Sigmoid colon (tissue), 7 donors: ENCODE data around the gene PAOX. TPM values are rescaled to one million over a fixed set of nuclear protein-coding genes. Genes with fewer than 3 reads are reported as not detected.

Experiments
- DNase-seq: peaks from one replicate; pipeline ENCODE4 v3.0.0-alpha.2; 2019
- H3K27ac ChIP-seq, 4 donors: fragments of 200-600 bp; sonication (generic); one replicate each; pipeline ENCODE4 v1.5.1; 2016 to 2019; ENCODE audit warnings: mild to moderate bottlenecking in 1 of 4
- H3K27me3 ChIP-seq, 3 donors: fragments of 200-600 bp; sonication (generic); one replicate each; pipeline ENCODE4 v1.5.1; 2019; ENCODE audit warnings: mild to moderate bottlenecking in 1 of 3
- H3K36me3 ChIP-seq, 4 donors: fragments of 200-600 bp; sonication (generic); one replicate each; pipeline ENCODE4 v1.5.1; 2016 to 2019
- H3K4me1 ChIP-seq, 4 donors: fragments of 200-600 bp; sonication (generic); one replicate each; pipeline ENCODE4 v1.5.1; 2017 to 2019
- H3K4me3 ChIP-seq, 4 donors: fragments of 200-600 bp; sonication (generic); one replicate each; pipeline ENCODE4 v1.5.1; 2017 to 2019; ENCODE audit warnings: mild to moderate bottlenecking in 2 of 4, moderate library complexity in 1 of 4
- H3K9me3 ChIP-seq, 4 donors: fragments of 200-600 bp in 3 of 4; sonication (generic) in 3 of 4; one replicate each; pipeline versions ENCODE4 v1.5.1 to v1.6.1; 2013 to 2019
- EP300 ChIP-seq, 4 donors: sonication (generic); formaldehyde crosslinking; IDR thresholded peaks; one replicate each; pipeline ENCODE4 v1.6.1; 2017; ENCODE audit warnings: antibody characterized with exemption in 4 of 4
- POLR2A ChIP-seq, 2 donors: fragments of 450-650 bp; IDR thresholded peaks; one replicate each; pipeline ENCODE4 v1.6.1; 2016; ENCODE audit warnings: antibody characterized with exemption in 2 of 2, mild to moderate bottlenecking in 2 of 2, moderate library complexity in 2 of 2
- POLR2AphosphoS5 ChIP-seq, 4 donors: sonication (generic); formaldehyde crosslinking; IDR thresholded peaks; one replicate each; pipeline ENCODE4 v1.6.1; 2017; ENCODE audit warnings: antibody characterized with exemption in 4 of 4
- WGBS, 2 donors: extraction: QIAGEN DNeasy Blood & Tissue Kit; methylation state at CpG; one replicate each; pipeline ENCODE4 v1.1.7; 2013; 5-methylcytosine and 5-hydroxymethylcytosine counted together
- intact Hi-C: fragments of 100-400 bp; cut with DNase I; formaldehyde crosslinking; loops from one replicate; pipeline ENCODE4 v1.15.1; 2023
- polyA plus RNA-seq, 3 donors: library from polyadenylated mRNA; stranded (reverse); fragments of 200-250 nt; gene quantifications; one replicate each; pipeline ENCODE4 v1.2.3, GENCODE V29; 2013
- total RNA-seq, 4 donors: library from RNA; depleted of rRNA; stranded (reverse); fragments of >200 nt; gene quantifications; one replicate each; pipeline ENCODE4 v1.1.0, GENCODE V29; 2016
- TF ChIP-seq, protein P1 (sequence below), 4 experiments: fragments of 450-650 bp in 3 of 4; fragments of 200-600 bp in 1 of 4; IDR thresholded peaks; one replicate each; pipeline ENCODE4 v1.5.1; 2016 to 2019; ENCODE audit warnings: antibody characterized with exemption in 4 of 4, mild to moderate bottlenecking in 3 of 4, moderate library complexity in 2 of 4
- donor health status: healthy with polysubstance abuse.
- donor health status: Bipolar disorder and iron deficiency.
- donor health status: healthy.

The PAOX gene
- total and polyA plus RNA-seq, 7 donors, result 5.4 to 11.8 (median 8.7) TPM

DNA sequence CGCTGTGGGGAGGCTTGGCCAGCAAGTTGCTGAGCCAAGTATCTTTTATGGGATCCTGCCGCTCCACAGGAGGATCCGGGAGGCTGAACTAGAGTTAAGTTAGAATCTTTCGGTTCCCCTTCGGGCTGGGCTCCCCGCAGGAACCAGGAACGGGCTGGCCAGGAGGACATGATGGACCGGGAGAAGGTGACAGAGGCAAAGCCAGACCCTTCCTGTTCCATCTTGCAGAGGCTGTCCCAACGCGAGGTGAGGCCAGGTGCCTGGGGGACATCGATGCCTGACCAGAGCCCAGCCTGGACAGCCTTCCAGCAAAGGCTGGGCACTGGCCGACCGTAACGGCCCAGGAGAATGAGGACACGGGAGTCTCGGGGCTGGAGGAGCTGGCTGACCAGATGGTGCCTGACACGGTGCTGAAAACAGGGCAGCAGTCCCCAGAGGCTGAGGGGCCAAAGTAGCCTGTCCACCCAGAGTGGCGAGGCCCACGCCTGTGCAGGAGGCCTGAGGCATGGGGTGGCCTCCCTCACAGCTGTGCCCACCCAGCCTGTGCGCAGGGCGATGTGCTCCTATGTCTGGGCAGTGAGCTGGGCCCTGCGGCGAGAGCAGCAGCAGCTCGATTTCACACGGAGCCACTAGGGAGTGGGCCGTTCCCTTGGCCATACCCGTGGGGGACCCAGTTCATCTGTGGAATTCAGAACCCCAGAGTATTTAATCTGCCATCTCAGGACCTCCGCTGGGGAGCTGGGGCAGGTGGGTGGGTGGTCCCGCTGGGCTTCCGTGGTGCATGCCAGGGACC is 1.8 kb upstream of the PAOX start:
- Histone ChIP-seq H3K27ac (peak overlapping the region in 1 of 4 donors; percentile 83), H3K9me3 (no peaks in the 10 kb centered on the region), H3K36me3 (peaks cover 0 to 6% (median 0%) of the 10 kb centered on the region in 4 donors), H3K27me3 (no peaks in the 10 kb centered on the region), H3K4me3 (peak overlapping the region in 1 of 4 donors; percentile 78), H3K4me1 (peaks cover 0 to 37% (median 29%) of the 10 kb centered on the region in 4 donors)
- intact Hi-C loops, result loop anchor here (5.0 kb wide), 1 partner anchor 115 kb away; no protein-coding TSS in a partner anchor
- no peak for DNase-seq
- TF ChIP-seq, protein P1, sequence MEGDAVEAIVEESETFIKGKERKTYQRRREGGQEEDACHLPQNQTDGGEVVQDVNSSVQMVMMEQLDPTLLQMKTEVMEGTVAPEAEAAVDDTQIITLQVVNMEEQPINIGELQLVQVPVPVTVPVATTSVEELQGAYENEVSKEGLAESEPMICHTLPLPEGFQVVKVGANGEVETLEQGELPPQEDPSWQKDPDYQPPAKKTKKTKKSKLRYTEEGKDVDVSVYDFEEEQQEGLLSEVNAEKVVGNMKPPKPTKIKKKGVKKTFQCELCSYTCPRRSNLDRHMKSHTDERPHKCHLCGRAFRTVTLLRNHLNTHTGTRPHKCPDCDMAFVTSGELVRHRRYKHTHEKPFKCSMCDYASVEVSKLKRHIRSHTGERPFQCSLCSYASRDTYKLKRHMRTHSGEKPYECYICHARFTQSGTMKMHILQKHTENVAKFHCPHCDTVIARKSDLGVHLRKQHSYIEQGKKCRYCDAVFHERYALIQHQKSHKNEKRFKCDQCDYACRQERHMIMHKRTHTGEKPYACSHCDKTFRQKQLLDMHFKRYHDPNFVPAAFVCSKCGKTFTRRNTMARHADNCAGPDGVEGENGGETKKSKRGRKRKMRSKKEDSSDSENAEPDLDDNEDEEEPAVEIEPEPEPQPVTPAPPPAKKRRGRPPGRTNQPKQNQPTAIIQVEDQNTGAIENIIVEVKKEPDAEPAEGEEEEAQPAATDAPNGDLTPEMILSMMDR (IDR thresholded peaks at IDR 0.05), result no peak
- no peak for TF ChIP-seq EP300 (IDR thresholded peaks at IDR 0.05)
- no peak for TF ChIP-seq POLR2AphosphoS5 (IDR thresholded peaks at IDR 0.05)
- no peak for TF ChIP-seq POLR2A (IDR thresholded peaks at IDR 0.05)
- 93 to 94% methylated on average over 30 of the region's 30 CpGs for WGBS, 2 donors

DNA sequence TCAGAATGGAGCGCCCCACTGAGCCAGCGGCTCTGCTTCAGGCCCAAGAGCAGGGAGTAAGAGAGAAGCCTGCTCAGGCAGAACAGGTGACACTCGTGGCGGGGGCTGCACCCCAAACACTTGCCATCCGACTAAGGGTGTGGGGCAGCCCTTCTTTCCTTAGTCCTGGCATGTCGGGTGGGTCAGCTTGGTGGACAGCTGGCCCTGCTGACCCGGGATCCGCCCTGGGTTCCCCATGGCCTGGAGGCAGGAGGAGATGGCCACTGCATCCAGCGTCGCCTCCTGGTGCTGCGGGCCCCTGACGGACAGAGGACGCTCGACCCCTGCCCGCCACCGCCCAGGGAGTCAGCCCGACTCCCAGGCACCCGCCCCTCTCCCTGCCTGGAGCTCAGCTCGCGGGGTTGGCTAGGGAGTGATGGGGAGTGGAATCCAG is 1.2 kb upstream of the PAOX start:
- Histone ChIP-seq H3K9me3 (no peaks in the 10 kb centered on the region), H3K36me3 (peaks cover 0 to 10% (median 0%) of the 10 kb centered on the region in 4 donors), H3K27ac (peak overlapping the region; percentile 83 to 93 (median 86)), H3K4me1 (peaks cover 0 to 32% (median 24%) of the 10 kb centered on the region in 4 donors), H3K27me3 (no peaks in the 10 kb centered on the region), H3K4me3 (peak overlapping the region; percentile 64 to 98 (median 80))
- 22 to 33% methylated on average over 20 of the region's 20 CpGs for WGBS, 2 donors
- no peak for DNase-seq
- intact Hi-C loops, result loop anchor here (2.0 to 5.0 kb wide), 3 partner anchors 15 to 116 kb away; no protein-coding TSS in a partner anchor
- TF ChIP-seq POLR2AphosphoS5 (IDR thresholded peaks at IDR 0.05), result no peak
- TF ChIP-seq, protein P1 (IDR thresholded peaks at IDR 0.05), result no peak
- TF ChIP-seq EP300 (IDR thresholded peaks at IDR 0.05), result no peak
- TF ChIP-seq POLR2A (IDR thresholded peaks at IDR 0.05), result no peak

DNA sequence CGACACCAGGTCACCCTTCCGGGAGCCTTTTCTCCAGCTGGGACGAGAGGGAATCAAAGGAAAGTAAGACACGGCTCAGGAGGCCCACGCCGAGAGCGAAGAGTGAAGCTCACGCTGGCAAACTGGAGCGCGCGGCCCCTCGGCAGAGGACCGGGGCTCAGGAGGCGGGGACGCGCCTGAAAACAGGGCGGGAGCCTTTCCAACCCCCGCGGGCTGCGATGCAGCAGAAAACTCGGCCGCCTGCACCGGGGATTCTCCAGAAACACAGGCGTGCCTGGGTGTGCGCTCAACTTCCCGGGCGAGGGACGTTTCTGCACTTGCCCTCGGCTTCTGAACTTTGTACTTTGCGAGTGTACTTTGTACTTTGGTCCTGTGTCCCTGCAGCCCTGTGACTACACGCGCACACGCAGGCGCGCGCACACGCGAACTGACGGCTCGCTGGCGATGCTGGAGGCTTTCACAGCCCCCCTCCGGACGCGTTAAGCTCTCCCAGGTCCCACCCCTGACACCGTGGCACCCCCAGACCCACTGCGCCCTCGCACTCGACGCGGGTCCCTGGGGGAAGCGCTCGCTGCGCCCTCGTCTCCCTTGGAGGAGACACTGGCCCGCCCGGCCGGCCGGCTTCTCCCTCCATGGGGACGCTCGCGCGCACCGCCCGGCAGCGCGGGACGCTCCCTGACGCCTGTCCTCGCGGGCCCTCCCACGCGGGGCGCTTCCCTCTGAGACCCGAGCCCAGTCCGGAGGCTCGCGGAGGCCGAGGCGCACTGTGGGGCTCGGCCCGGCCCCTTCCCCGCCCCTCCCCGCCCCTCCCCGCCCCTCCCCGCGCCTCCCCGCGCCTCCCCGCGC is 588 bp upstream of the PAOX start:
- Histone ChIP-seq H3K4me1 (peaks cover 0 to 32% (median 24%) of the 10 kb centered on the region in 4 donors), H3K4me3 (peak overlapping the region; percentile 64 to 98 (median 80)), H3K9me3 (no peaks in the 10 kb centered on the region), H3K27ac (peak overlapping the region; percentile 83 to 93 (median 86)), H3K36me3 (peaks cover 0 to 10% (median 0%) of the 10 kb centered on the region in 4 donors), H3K27me3 (no peaks in the 10 kb centered on the region)
- WGBS, 2 donors, result 0 to 1% methylated on average over 83 to 84 of the region's 90 CpGs
- TF ChIP-seq POLR2AphosphoS5 (IDR thresholded peaks at IDR 0.05) (peak in 3 of 4 donors; percentile 4 to 78 (median 72)), POLR2A (IDR thresholded peaks at IDR 0.05) (peak in 1 of 2 donors; percentile 34), EP300 (IDR thresholded peaks at IDR 0.05) (no peak)
- TF ChIP-seq, protein P1 (IDR thresholded peaks at IDR 0.05), result no peak
- intact Hi-C loops, result loop anchor here (2.0 to 5.0 kb wide), 3 partner anchors 14 to 116 kb away; no protein-coding TSS in a partner anchor
- peak; percentile 81 for DNase-seq

DNA sequence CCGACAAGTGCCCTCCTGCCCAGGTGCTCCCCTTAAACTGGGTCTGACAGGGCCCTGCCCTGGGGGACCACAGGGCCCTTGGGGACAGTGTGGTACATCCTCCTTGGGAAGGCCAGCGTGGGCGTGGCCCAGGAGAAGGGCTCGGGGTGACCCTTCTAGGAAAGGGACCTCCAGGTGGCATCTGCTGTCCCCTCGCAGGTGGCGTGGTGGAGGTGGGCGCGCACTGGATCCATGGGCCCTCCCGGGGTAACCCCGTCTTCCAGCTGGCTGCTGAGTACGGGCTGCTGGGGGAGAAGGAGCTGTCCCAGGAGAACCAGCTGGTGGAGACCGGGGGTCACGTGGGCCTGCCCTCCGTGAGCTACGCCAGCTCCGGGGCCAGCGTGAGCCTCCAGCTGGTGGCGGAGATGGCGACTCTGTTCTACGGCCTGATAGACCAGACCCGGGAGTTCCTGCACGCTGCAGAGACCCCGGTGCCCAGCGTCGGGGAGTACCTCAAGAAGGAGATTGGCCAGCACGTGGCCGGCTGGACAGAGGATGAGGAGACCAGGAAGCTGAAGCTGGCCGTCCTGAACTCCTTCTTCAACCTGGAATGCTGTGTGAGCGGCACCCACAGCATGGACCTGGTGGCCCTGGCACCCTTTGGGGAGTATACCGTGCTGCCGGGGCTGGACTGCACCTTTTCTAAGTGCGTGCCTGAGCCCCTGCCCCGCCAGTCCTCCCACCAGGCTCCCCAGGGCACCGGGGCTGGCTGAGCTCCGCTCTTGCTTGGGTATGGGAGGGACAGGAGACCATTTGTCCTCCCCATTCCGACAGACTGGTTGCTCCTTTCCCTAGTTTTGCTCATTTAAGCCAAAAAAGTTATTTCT is 972 bp downstream of the PAOX start:
- DNase-seq, result no peak
- Histone ChIP-seq H3K9me3 (no peaks in the 10 kb centered on the region), H3K27ac (peak overlapping the region; percentile 78 to 86 (median 82)), H3K4me1 (peaks cover 0 to 23% (median 17%) of the 10 kb centered on the region in 4 donors), H3K36me3 (peaks cover 0 to 22% (median 0%) of the 10 kb centered on the region in 4 donors), H3K4me3 (peak overlapping the region; percentile 61 to 98 (median 80)), H3K27me3 (no peaks in the 10 kb centered on the region)
- TF ChIP-seq, protein P1 (IDR thresholded peaks at IDR 0.05), result no peak
- no peak for TF ChIP-seq POLR2AphosphoS5 (IDR thresholded peaks at IDR 0.05)
- TF ChIP-seq POLR2A (IDR thresholded peaks at IDR 0.05), result no peak
- no peak for TF ChIP-seq EP300 (IDR thresholded peaks at IDR 0.05)
- WGBS, 2 donors, result 92% methylated on average over 36 of the region's 36 CpGs
- intact Hi-C loops, result loop anchor here (2.0 to 5.0 kb wide), 3 partner anchors 13 to 118 kb away; no protein-coding TSS in a partner anchor
